Measurements from ENCODE around the gene HK1. TPM values are rescaled to one million over a fixed set of nuclear protein-coding genes. Genes with fewer than 3 reads are reported as not detected.
"Not testable (repeated sequence)": the region's sequence is repeated elsewhere in the genome, so short reads cannot be mapped to it uniquely, and the experiment has no call there.

Gene HK1
- total RNA-seq, 1 donor from 2014 or later = 110 TPM

DNA sequence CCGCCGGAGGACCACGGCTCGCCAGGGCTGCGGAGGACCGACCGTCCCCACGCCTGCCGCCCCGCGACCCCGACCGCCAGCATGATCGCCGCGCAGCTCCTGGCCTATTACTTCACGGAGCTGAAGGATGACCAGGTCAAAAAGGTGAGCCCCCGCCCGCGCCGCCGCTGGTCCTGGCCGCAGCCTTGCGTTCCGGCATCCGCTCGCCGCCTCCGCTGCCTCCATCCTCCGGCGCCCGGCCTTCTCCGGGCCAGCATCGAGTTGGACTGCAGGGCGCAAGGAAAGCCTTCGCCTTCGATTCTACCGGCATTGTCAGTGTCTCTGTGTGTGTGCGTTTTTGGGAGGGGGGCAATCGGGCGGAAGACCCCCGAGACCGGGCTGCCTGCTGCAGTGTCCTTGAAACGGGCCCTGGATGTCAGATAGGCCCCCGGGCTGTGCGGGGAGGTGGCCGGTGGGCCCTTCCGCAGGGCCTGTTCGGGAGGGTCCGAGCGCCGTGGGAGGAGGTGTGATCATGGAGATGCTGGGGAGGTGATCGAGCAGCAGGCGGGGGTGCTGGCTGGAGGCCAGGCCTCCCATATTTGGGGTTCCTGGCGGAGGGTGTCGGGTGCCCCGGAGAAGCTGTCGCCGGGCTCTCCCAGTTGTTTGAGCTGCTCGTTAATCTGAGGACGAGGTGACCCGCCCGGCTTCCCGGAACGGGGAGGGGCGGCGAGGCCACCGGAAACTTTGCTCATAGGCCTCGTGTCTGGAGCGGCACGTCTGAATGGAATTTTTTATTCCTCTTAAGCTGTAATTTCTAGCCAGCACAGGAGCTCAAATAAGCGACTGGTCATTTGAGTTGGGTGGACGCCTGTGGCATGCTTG, 40.8 kb downstream of the HK1 start:
- H3K27ac Mint-ChIP-seq (ENCODE audit: unreplicated experiment) = peak overlapping the region; percentile 88
- peak overlapping the region; percentile 96 for H3K4me3 Mint-ChIP-seq (ENCODE audit: unreplicated experiment)
- H3K9me3 Mint-ChIP-seq (ENCODE audit: low read depth) = no peaks in the 10 kb centered on the region
- H3K4me1 Mint-ChIP-seq (ENCODE audit: low read depth) = peaks cover 40% of the 10 kb centered on the region
- no peaks in the 10 kb centered on the region for H3K36me3 Mint-ChIP-seq (ENCODE audit: low read depth)
- DNase-seq (ENCODE audit: low spot score) = no peak
- H3K27me3 Mint-ChIP-seq (ENCODE audit: low read depth) = no peaks in the 10 kb centered on the region
- TF ChIP-seq, protein P1, sequence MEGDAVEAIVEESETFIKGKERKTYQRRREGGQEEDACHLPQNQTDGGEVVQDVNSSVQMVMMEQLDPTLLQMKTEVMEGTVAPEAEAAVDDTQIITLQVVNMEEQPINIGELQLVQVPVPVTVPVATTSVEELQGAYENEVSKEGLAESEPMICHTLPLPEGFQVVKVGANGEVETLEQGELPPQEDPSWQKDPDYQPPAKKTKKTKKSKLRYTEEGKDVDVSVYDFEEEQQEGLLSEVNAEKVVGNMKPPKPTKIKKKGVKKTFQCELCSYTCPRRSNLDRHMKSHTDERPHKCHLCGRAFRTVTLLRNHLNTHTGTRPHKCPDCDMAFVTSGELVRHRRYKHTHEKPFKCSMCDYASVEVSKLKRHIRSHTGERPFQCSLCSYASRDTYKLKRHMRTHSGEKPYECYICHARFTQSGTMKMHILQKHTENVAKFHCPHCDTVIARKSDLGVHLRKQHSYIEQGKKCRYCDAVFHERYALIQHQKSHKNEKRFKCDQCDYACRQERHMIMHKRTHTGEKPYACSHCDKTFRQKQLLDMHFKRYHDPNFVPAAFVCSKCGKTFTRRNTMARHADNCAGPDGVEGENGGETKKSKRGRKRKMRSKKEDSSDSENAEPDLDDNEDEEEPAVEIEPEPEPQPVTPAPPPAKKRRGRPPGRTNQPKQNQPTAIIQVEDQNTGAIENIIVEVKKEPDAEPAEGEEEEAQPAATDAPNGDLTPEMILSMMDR (IDR thresholded peaks at IDR 0.05) = no peak

- Mint-ChIP-seq H3K9me3 (ENCODE audit: low read depth) (no peaks in the 10 kb centered on the region), H3K4me1 (ENCODE audit: low read depth) (peaks cover 47% of the 10 kb centered on the region), H3K36me3 (ENCODE audit: low read depth) (no peaks in the 10 kb centered on the region), H3K4me3 (ENCODE audit: unreplicated experiment) (peak overlapping the region; percentile 96), H3K27me3 (ENCODE audit: low read depth) (no peaks in the 10 kb centered on the region), H3K27ac (ENCODE audit: unreplicated experiment) (peak overlapping the region; percentile 88)
- no peak for DNase-seq (ENCODE audit: low spot score)
- TF ChIP-seq, protein P1 (IDR thresholded peaks at IDR 0.05) = no peak
Observed at GRCh38 chr10:69319841-69320316, 41.6 kb downstream of the HK1 start.

GRCh38 chr10:69320521-69320920, 42.2 kb downstream of the HK1 start:
- Mint-ChIP-seq H3K36me3 (ENCODE audit: low read depth) (no peaks in the 10 kb centered on the region), H3K27me3 (ENCODE audit: low read depth) (no peaks in the 10 kb centered on the region), H3K4me1 (ENCODE audit: low read depth) (peaks cover 47% of the 10 kb centered on the region)

GRCh38 chr10:69321039-69321715, 42.9 kb downstream of the HK1 start:
- H3K27ac Mint-ChIP-seq (ENCODE audit: unreplicated experiment) = peak overlapping the region; percentile 61

More at GRCh38 chr10:69320521-69320920, 42.2 kb downstream of the HK1 start:
- no peak for DNase-seq (ENCODE audit: low spot score)
- Mint-ChIP-seq H3K9me3 (ENCODE audit: low read depth) (no peaks in the 10 kb centered on the region), H3K27ac (ENCODE audit: unreplicated experiment) (peak overlapping the region; percentile 88), H3K4me3 (ENCODE audit: unreplicated experiment) (peak overlapping the region; percentile 96)
- TF ChIP-seq, protein P1 (IDR thresholded peaks at IDR 0.05) = no peak

GRCh38 chr10:69321865-69322264, 43.6 kb downstream of the HK1 start:
- H3K4me3 Mint-ChIP-seq (ENCODE audit: unreplicated experiment) = no peak overlapping the region
- no peak for DNase-seq (ENCODE audit: low spot score)

More at GRCh38 chr10:69321039-69321715, 42.9 kb downstream of the HK1 start:
- no peaks in the 10 kb centered on the region for H3K36me3 Mint-ChIP-seq (ENCODE audit: low read depth)
- TF ChIP-seq, protein P1 (IDR thresholded peaks at IDR 0.05) = no peak
- H3K4me3 Mint-ChIP-seq (ENCODE audit: unreplicated experiment) = peak overlapping the region; percentile 25
- no peak for DNase-seq (ENCODE audit: low spot score)
- H3K27me3 Mint-ChIP-seq (ENCODE audit: low read depth) = no peaks in the 10 kb centered on the region
- no peaks in the 10 kb centered on the region for H3K9me3 Mint-ChIP-seq (ENCODE audit: low read depth)
- peaks cover 54% of the 10 kb centered on the region for H3K4me1 Mint-ChIP-seq (ENCODE audit: low read depth)

DNA sequence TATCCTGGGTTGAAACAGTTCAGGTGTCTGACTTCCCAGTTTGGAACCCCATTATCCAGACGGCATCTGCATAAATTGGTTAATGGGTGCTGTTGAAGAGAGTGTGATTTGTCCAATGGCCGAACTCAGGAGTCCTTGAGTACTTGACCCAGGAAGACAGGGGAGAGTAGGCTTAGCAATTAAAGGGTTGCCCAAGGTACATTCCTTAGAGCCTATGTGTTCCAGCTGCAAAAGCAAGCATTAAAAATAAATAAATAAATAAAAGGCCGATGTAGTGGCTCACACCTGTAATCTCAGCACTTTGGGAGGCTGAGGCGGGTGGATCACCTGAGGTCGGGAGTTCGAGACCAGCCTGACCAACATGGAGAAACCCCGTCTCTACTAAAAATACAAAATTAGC, 44.0 kb downstream of the HK1 start:
- DNase-seq (ENCODE audit: low spot score); H3K27me3 Mint-ChIP-seq (ENCODE audit: low read depth); H3K9me3 Mint-ChIP-seq (ENCODE audit: low read depth); H3K4me3 Mint-ChIP-seq (ENCODE audit: unreplicated experiment); H3K27ac Mint-ChIP-seq (ENCODE audit: unreplicated experiment); H3K36me3 Mint-ChIP-seq (ENCODE audit: low read depth): not testable (repeated sequence)
- peaks cover 64% of the 10 kb centered on the region for H3K4me1 Mint-ChIP-seq (ENCODE audit: low read depth)

More at GRCh38 chr10:69321865-69322264, 43.6 kb downstream of the HK1 start:
- Mint-ChIP-seq H3K4me1 (ENCODE audit: low read depth) (peaks cover 61% of the 10 kb centered on the region), H3K9me3 (ENCODE audit: low read depth) (no peaks in the 10 kb centered on the region), H3K36me3 (ENCODE audit: low read depth) (no peaks in the 10 kb centered on the region), H3K27me3 (ENCODE audit: low read depth) (no peaks in the 10 kb centered on the region), H3K27ac (ENCODE audit: unreplicated experiment) (peak overlapping the region; percentile 73)
- TF ChIP-seq, protein P1 (IDR thresholded peaks at IDR 0.05) = no peak

All from chondrocyte (in vitro differentiated cells).